ENCODE results near the gene S1PR2. TPM values are rescaled to one million over a fixed set of nuclear protein-coding genes. Genes with fewer than 3 reads are reported as not detected.
A peak's percentile ranks its signal among the peaks of the same experiment; 100 is the strongest.
"Not testable (repeated sequence)": the region's sequence is repeated elsewhere in the genome, so short reads cannot be mapped to it uniquely, and the experiment has no call there.

The S1PR2 gene
- total RNA-seq, 2 experiments from 2014 or later: 6.1 to 8.5 TPM

DNA sequence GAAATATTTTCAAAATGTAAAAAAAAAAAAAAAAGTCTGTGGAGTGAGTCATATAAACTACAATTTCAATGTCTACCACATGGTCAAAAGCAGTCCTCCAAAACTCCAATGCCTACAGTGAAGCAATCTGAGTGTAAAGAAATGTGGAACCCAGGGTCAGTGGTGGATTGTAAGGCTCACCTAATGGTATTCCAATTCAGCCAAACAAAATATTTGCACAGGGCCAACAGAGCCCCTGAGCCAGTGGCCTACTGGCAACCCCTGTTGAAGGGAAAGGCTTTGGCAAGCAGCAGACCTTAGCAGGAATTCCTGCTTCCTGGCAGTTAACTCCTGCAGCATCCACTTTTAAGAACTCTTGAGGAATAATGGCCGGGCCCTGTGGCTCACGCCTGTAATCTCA lies 39.8 kb downstream of the S1PR2 start:
- no peak for ATAC-seq
- no peaks in the 10 kb centered on the region for H3K9me3 Mint-ChIP-seq (ENCODE audit: low read depth)
- no peak overlapping the region for H3K4me3 Mint-ChIP-seq
- no peak overlapping the region for H3K27ac Mint-ChIP-seq
- H3K36me3 Mint-ChIP-seq: peaks cover 39% of the 10 kb centered on the region
- H3K27me3 Mint-ChIP-seq: no peaks in the 10 kb centered on the region
- DNase-seq: no peak
- peaks cover 57% of the 10 kb centered on the region for H3K4me1 Mint-ChIP-seq
- CTCF ChIA-PET: interaction anchor here (0.7 to 1.4 kb wide), 3 partner anchors 23 to 60 kb away, joined by 3 to 5 read pairs (median 5); partner anchors contain the start of gene MRPL4

DNA sequence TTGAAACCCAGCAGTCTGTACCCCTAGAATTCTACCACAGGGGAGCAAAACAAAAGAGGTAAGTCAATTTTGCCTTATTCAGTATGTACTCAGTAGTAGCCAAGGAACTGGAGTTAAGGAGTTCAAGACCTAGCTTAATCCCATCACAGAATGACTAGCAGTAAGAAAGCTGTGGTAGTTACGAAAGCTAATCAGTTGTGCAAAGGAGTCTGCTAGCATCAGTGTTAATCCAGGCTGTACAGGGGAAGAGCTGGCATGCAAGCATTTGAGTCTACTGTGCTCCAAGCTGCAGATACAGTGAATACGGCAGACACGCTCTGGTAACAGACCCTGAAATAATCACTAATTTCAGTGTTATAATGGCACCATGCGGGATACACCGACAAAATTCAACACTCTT lies 41.1 kb downstream of the S1PR2 start:
- Mint-ChIP-seq H3K36me3 (peaks cover 45% of the 10 kb centered on the region), H3K4me1 (peaks cover 55% of the 10 kb centered on the region), H3K27me3 (no peaks in the 10 kb centered on the region), H3K27ac (peak overlapping the region; percentile 75), H3K9me3 (ENCODE audit: low read depth) (no peaks in the 10 kb centered on the region), H3K4me3 (peak overlapping the region; percentile 1)
- no peak for DNase-seq
- CTCF ChIA-PET: interaction anchor here (0.6 to 1.7 kb wide), 6 partner anchors 8 to 231 kb away, joined by 3 to 6 read pairs (median 3); partner anchors contain the start of gene PDE4A
- no peak for ATAC-seq

DNA sequence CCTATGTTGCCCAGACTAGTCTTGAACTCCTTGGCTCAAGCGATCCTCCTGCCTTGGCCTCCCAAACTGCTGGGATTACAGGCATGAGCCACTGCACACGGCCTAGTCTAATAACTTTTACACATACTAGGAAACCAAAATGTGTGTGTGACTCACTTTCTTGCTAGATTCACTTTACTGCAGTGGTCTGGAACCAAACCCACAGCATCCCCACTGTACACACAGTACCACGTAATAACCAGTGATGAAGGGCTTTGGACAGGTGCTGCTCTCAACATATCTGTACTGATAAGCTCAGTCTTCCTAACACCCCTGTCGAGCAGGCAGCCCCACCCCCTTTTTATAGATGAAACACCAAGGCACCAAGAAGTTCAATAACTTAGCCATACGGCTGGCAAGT lies 41.5 kb downstream of the S1PR2 start:
- Mint-ChIP-seq H3K9me3 (ENCODE audit: low read depth) (no peaks in the 10 kb centered on the region), H3K27me3 (no peaks in the 10 kb centered on the region), H3K27ac (peak overlapping the region; percentile 75), H3K4me3 (peak overlapping the region; percentile 1), H3K36me3 (peaks cover 46% of the 10 kb centered on the region), H3K4me1 (peaks cover 52% of the 10 kb centered on the region)
- peak; percentile 45 for ATAC-seq
- DNase-seq: peak; percentile 85
- CTCF ChIA-PET: interaction anchor here (0.6 to 1.7 kb wide), 5 partner anchors 9 to 60 kb away, joined by 3 to 6 read pairs (median 3); no protein-coding TSS in a partner anchor

DNA sequence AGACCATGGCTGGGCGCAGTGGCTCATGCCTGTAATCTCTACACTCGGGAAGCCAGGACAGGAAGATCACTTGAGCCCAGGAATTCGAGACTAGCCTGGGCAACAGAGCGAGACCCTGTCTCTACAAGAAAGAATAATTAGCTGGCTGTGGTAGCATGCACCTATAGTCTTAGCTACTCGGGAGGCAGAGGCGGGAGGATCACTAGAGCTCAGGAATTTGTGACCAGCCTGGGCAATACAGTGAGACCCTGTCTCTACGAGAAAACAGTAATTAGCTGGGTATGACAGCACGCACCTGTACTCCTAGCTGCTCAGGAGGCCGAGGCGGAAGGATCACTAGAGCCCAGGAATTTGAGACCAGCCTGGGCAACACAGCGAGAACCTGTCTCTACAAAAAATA lies 43.8 kb downstream of the S1PR2 start:
- Mint-ChIP-seq H3K27me3 (no peaks in the 10 kb centered on the region), H3K9me3 (ENCODE audit: low read depth) (no peaks in the 10 kb centered on the region), H3K27ac (no peak overlapping the region), H3K36me3 (peaks cover 42% of the 10 kb centered on the region), H3K4me1 (peaks cover 45% of the 10 kb centered on the region), H3K4me3 (no peak overlapping the region)
- CTCF ChIA-PET: interaction anchor here (0.9 to 1.7 kb wide), 4 partner anchors 19 to 74 kb away, joined by 3 to 6 read pairs (median 4); no protein-coding TSS in a partner anchor
- DNase-seq (no peak), ATAC-seq (no peak)

DNA sequence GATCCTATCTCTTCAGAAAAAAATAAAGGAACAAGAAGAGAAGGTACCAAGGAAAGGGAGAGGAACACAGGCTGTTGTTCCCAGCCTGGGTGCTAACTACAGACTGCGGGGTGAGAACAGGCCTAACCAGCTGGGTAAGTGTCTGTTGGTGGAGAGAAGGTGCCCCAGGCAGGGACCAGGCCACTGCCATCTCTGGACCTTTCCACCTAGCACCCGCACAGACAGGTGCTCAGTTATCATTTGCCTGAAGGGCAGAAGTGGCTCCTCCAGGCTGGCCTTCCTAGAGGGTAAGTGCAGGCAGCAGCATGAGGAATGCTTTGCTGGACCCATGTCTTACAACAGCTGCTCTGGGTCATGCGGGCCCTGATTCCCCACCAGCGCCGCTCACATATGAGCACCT lies 46.5 kb downstream of the S1PR2 start:
- Mint-ChIP-seq H3K9me3 (ENCODE audit: low read depth) (no peaks in the 10 kb centered on the region), H3K27ac (peak overlapping the region; percentile 4), H3K4me1 (peaks cover 27% of the 10 kb centered on the region), H3K4me3 (no peak overlapping the region), H3K27me3 (no peaks in the 10 kb centered on the region), H3K36me3 (peaks cover 42% of the 10 kb centered on the region)
- ATAC-seq: no peak
- CTCF ChIA-PET: interaction anchor here (1.3 kb wide), 1 partner anchor 65 kb away, joined by 3 read pairs; no protein-coding TSS in a partner anchor
- no peak for DNase-seq

DNA sequence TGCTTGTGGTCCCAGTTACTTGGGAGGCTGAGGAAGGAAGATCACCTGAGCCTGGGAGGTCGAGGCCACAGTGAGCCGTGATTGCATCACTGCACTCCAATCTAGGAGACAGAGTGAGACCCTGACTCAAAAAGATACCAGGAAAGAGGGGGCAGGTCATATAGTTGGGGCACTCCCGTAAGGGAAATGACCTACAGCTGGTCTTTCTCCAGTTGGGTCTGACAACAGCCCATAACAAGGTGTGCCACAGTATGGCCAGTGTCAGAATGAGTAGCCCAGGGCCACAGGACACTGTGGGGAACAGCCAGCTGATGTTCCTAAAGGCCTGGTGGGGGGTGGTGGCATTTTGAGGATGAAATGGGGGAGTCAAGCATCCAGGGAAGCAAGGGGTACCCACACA lies 47.2 kb downstream of the S1PR2 start:
- Mint-ChIP-seq H3K4me1 (peaks cover 24% of the 10 kb centered on the region), H3K9me3 (ENCODE audit: low read depth) (no peaks in the 10 kb centered on the region), H3K27ac (peak overlapping the region; percentile 4), H3K27me3 (no peaks in the 10 kb centered on the region), H3K4me3 (no peak overlapping the region), H3K36me3 (peaks cover 44% of the 10 kb centered on the region)
- CTCF ChIA-PET: interaction anchor here (0.6 to 1.3 kb wide), 2 partner anchors 66 to 84 kb away, joined by 3 read pairs; no protein-coding TSS in a partner anchor
- DNase-seq: no peak
- no peak for ATAC-seq

DNA sequence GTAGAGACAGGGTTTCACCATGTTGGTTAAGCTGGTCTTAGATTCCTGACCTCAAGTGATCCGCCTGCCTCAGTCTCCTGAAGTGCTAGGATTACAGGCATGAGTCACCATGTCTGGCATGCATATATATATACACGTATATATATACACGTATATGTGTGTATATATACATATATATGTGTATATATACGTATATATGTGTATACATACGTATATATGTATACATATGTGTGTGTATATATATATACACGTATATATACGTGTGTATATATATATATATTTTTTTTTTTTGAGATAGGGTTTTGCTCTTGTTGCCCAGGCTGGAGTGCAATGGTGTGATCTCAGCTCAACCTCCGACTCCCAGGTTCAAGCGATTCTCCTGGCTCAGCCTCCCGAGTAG lies 48.3 kb downstream of the S1PR2 start:
- peaks cover 40% of the 10 kb centered on the region for H3K36me3 Mint-ChIP-seq
- H3K4me3 Mint-ChIP-seq: no peak overlapping the region
- DNase-seq: no peak
- H3K4me1 Mint-ChIP-seq: peaks cover 16% of the 10 kb centered on the region
- H3K9me3 Mint-ChIP-seq (ENCODE audit: low read depth): no peaks in the 10 kb centered on the region
- ATAC-seq: no peak
- H3K27me3 Mint-ChIP-seq: no peaks in the 10 kb centered on the region
- no peak overlapping the region for H3K27ac Mint-ChIP-seq
- CTCF ChIA-PET: interaction anchor here (1.3 kb wide), 2 partner anchors 15 to 67 kb away, joined by 3 to 5 read pairs; no protein-coding TSS in a partner anchor

DNA sequence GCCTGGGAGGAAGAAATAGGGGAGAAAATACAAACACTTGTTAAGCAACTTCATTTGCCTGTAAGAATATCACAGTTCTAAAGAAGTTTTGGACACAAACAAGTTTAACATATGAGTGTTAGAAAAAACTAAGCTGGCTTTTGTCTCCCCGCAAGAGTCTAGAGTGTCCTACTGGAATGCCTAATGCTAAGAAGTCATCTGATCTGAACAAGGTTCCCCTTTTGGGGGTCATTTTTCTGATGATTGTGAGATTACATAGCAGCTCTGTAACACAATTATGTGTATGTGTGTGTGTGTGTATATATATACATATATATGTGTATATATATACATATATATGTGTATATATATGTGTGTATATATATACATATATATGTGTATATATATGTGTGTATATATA lies 49.1 kb downstream of the S1PR2 start:
- CTCF ChIA-PET: interaction anchor here (0.7 to 1.3 kb wide), 3 partner anchors 16 to 68 kb away, joined by 3 to 5 read pairs (median 3); no protein-coding TSS in a partner anchor
- no peak for ATAC-seq
- Mint-ChIP-seq H3K27me3 (no peaks in the 10 kb centered on the region), H3K4me1 (peaks cover 12% of the 10 kb centered on the region), H3K36me3 (peaks cover 42% of the 10 kb centered on the region), H3K4me3 (no peak overlapping the region), H3K27ac (no peak overlapping the region), H3K9me3 (ENCODE audit: low read depth) (no peaks in the 10 kb centered on the region)
- no peak for DNase-seq

DNA sequence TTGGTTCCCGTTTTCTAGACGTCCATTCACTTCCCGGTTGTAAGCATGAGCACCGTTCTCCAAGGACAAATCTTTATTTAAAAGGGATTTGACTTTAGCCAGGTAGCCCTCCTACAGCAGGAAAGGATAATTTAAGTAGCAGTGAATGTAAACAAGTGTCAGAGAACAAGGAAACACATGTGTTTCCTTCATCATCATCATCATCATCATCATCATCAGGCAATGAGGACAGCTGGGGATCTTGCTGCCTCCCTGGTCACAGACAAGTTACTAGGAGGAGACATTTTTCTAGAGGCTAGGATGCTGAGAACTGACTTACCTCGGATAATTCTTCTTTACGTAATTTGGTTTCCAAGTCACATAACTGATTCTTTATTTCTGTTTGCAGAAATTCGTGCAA lies 50.7 kb downstream of the S1PR2 start:
- Mint-ChIP-seq H3K36me3 (peaks cover 44% of the 10 kb centered on the region), H3K4me1 (peaks cover 4% of the 10 kb centered on the region), H3K9me3 (ENCODE audit: low read depth) (no peaks in the 10 kb centered on the region), H3K27ac (no peak overlapping the region), H3K27me3 (no peaks in the 10 kb centered on the region), H3K4me3 (no peak overlapping the region)
- CTCF ChIA-PET: interaction anchor here (1.1 to 1.3 kb wide), 2 partner anchors 10 to 13 kb away, joined by 3 to 4 read pairs; no protein-coding TSS in a partner anchor
- DNase-seq: no peak
- no peak for ATAC-seq

DNA sequence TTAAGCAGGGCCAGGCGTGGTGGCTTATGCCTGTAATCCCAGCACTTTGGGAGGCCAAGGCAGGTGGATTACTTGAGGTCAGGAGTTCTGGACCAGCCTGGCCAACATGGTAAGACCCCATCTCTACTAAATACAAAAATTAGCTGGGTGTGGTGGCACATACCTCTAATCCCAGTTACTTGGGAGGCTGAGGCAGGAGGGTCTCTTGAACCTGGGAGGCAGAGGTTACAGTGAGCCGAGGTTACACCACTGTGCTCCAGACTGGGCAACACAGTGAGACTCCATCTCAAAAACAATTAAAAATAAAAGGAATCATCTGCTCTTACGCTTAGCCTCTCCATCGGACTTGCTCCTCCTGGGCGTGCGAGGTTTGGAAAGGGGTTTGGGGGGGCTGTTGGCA lies 51.1 kb downstream of the S1PR2 start:
- ATAC-seq; DNase-seq; H3K27ac Mint-ChIP-seq; CTCF ChIA-PET; H3K4me1 Mint-ChIP-seq; H3K27me3 Mint-ChIP-seq; H3K4me3 Mint-ChIP-seq; H3K9me3 Mint-ChIP-seq (ENCODE audit: low read depth): not testable (repeated sequence)
- H3K36me3 Mint-ChIP-seq: peaks cover 47% of the 10 kb centered on the region

DNA sequence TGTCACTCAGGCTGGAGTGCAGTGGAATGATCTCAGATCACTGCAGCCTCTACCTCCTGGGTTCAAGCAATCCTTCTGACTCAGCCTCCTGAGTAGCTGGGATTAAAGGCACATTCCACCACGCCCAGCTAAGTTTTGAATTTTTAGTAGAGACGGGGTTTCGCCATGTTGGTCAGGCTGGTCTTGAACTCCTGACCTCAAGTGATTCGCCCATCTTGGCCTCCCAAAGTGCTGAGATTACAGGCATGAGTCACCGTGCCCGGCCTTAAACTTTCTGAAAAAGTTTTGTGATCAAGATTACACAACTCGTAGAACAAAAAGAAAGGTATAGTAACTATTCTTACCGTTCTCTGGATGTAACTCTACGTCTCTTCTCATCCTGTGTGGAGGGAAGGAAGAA lies 57.6 kb downstream of the S1PR2 start:
- H3K9me3 Mint-ChIP-seq (ENCODE audit: low read depth): no peaks in the 10 kb centered on the region
- no peaks in the 10 kb centered on the region for H3K27me3 Mint-ChIP-seq
- DNase-seq (no peak), ATAC-seq (no peak)
- peaks cover 64% of the 10 kb centered on the region for H3K36me3 Mint-ChIP-seq
- no peak overlapping the region for H3K27ac Mint-ChIP-seq
- H3K4me3 Mint-ChIP-seq: no peak overlapping the region
- peaks cover 16% of the 10 kb centered on the region for H3K4me1 Mint-ChIP-seq
- CTCF ChIA-PET: no interaction called here

Small RNAs within 50 kb of the gene (microRNA-seq; reads per million reads assigned to microRNA genes)
- gene MIR4322: not detected

Other genes starting within 250 kb of the S1PR2 start
- gene COL5A3, start 220.8 kb downstream of the S1PR2 start, total RNA-seq: under 1 TPM in 1 of 2 experiments, not detected in 1; 0.09 TPM
- gene RDH8, start 217.8 kb downstream of the S1PR2 start, total RNA-seq: not detected
- 100 to 1,000 TPM in 1 of 2 experiments, 10 to 100 TPM in 1; 95.3 to 146 TPM for gene SHFL, start 145.0 kb downstream of the S1PR2 start, total RNA-seq
- gene ANGPTL6, start 128.7 kb downstream of the S1PR2 start, total RNA-seq: 1 to 10 TPM; 2.7 to 3.3 TPM
- gene PPAN, start 125.0 kb downstream of the S1PR2 start, total RNA-seq: 100 to 1,000 TPM in 1 of 2 experiments, 10 to 100 TPM in 1; 98.5 to 115 TPM
- 10 to 100 TPM; 36.0 to 43.7 TPM for gene P2RY11, start 119.6 kb downstream of the S1PR2 start, total RNA-seq
- gene EIF3G, start 111.4 kb downstream of the S1PR2 start, total RNA-seq: 100 to 1,000 TPM; 216 to 256 TPM
- gene DNMT1, start 36.4 kb downstream of the S1PR2 start, total RNA-seq: 100 to 1,000 TPM; 433 to 500 TPM
- 100 to 1,000 TPM in 1 of 2 experiments, 10 to 100 TPM in 1; 85.4 to 112 TPM for gene MRPL4, start 20.9 kb upstream of the S1PR2 start, total RNA-seq
- 10 to 100 TPM; 17.7 to 31.5 TPM for gene ICAM1, start 39.8 kb upstream of the S1PR2 start, total RNA-seq
- gene ICAM4, start 55.6 kb upstream of the S1PR2 start, total RNA-seq: under 1 TPM; 0.89 to 0.99 TPM
- gene ICAM5, start 58.6 kb upstream of the S1PR2 start, total RNA-seq: under 1 TPM; 0.41 to 0.84 TPM
- gene ZGLP1, start 78.5 kb upstream of the S1PR2 start, total RNA-seq: 1 to 10 TPM in 1 of 2 experiments, under 1 TPM in 1; 0.93 to 3.3 TPM
- 10 to 100 TPM in 1 of 2 experiments, 1 to 10 TPM in 1; 7.4 to 11.1 TPM for gene FDX2, start 84.7 kb upstream of the S1PR2 start, total RNA-seq
- 10 to 100 TPM; 87.0 to 87.8 TPM for gene RAVER1, start 102.2 kb upstream of the S1PR2 start, total RNA-seq
- gene ICAM3, start 108.3 kb upstream of the S1PR2 start, total RNA-seq: 100 to 1,000 TPM; 169 to 192 TPM
- gene TYK2, start 149.2 kb upstream of the S1PR2 start, total RNA-seq: 100 to 1,000 TPM; 277 to 296 TPM
- 100 to 1,000 TPM; 283 to 309 TPM for gene CDC37, start 172.2 kb upstream of the S1PR2 start, total RNA-seq
- gene PDE4A, start 189.2 kb upstream of the S1PR2 start, total RNA-seq: 100 to 1,000 TPM in 1 of 2 experiments, 10 to 100 TPM in 1; 74.9 to 103 TPM